HG03558 (cell line): ENCODE results near the gene PKP3.

Experiments
- ATAC-seq: cut with Tn5 transposase; IDR thresholded peaks from one replicate; pipeline ENCODE4 v1.9.1; 2021; ENCODE audit warnings: moderate number of reproducible peaks; ENCODE audit not compliant: unreplicated experiment; ENCODE audit errors: extremely low read depth

PKP3 gene

GRCh38 chr11:440065-441042 is 46.3 kb downstream of the PKP3 start:
- ATAC-seq: no peak

GRCh38 chr11:441043-441417 is 47.0 kb downstream of the PKP3 start:
- ATAC-seq: no peak

- ATAC-seq: no peak
Observed at GRCh38 chr11:441418-442274, 47.6 kb downstream of the PKP3 start, which contains the start of gene ANO9. ANO9 (minus strand) TSS chr11:442011; CDS start chr11:441926, 85 bp downstream.

GRCh38 chr11:442611-443081 is 48.6 kb downstream of the PKP3 start:
- no peak for ATAC-seq

- ATAC-seq: no peak
Observed at GRCh38 chr11:443542-444199, 49.7 kb downstream of the PKP3 start.

GRCh38 chr11:444396-445144 is 50.6 kb downstream of the PKP3 start:
- ATAC-seq: no peak

GRCh38 chr11:445765-446588 is 52.0 kb downstream of the PKP3 start:
- no peak for ATAC-seq

GRCh38 chr11:446891-447290 is 52.9 kb downstream of the PKP3 start:
- ATAC-seq: no peak

- no peak for ATAC-seq
Observed at GRCh38 chr11:447923-448731, 54.1 kb downstream of the PKP3 start.

- peak; percentile 42 for ATAC-seq
Observed at GRCh38 chr11:449889-450808, 56.1 kb downstream of the PKP3 start, which contains the start of gene PTDSS2. PTDSS2 (plus strand) TSS chr11:450279; CDS start chr11:450456, 177 bp downstream.

GRCh38 chr11:450809-451451 is 56.9 kb downstream of the PKP3 start:
- ATAC-seq: no peak

GRCh38 chr11:451738-452137 is 57.7 kb downstream of the PKP3 start:
- no peak for ATAC-seq

- no peak for ATAC-seq
Observed at GRCh38 chr11:452203-452744, 58.3 kb downstream of the PKP3 start.

GRCh38 chr11:452916-453527 is 59.0 kb downstream of the PKP3 start:
- ATAC-seq: no peak

GRCh38 chr11:453564-453963 is 59.6 kb downstream of the PKP3 start:
- no peak for ATAC-seq

- ATAC-seq: no peak
Observed at GRCh38 chr11:454043-454442, 60.0 kb downstream of the PKP3 start.
